Progenitor cell of endocrine pancreas (in vitro differentiated cells): Measurements from ENCODE around the gene GTPBP4. TPM values are rescaled to one million over a fixed set of nuclear protein-coding genes. Genes with fewer than 3 reads are reported as not detected.
A peak's percentile ranks its signal among the peaks of the same experiment; 100 is the strongest.

Experiments
- DNase-seq: peaks from one replicate; pipeline ENCODE4 v3.0.0; 2021; ENCODE audit warnings: low spot score; ENCODE audit not compliant: unreplicated experiment
- H3K27ac Mint-ChIP-seq: 2 replicates; pipeline ENCODE4 v1.8.0; 2021; ENCODE audit warnings: mild to moderate bottlenecking, moderate library complexity, mixed read lengths
- H3K27me3 Mint-ChIP-seq: 2 replicates; pipeline ENCODE4 v1.8.0; 2021; ENCODE audit warnings: mixed read lengths
- H3K36me3 Mint-ChIP-seq: 2 replicates; pipeline ENCODE4 v1.8.0; 2022; ENCODE audit warnings: mixed read lengths; ENCODE audit not compliant: insufficient read depth
- H3K4me1 Mint-ChIP-seq: 2 replicates; pipeline ENCODE4 v1.8.0; 2021; ENCODE audit warnings: low read depth, mixed read lengths
- H3K4me3 Mint-ChIP-seq: 2 replicates; pipeline ENCODE4 v1.8.0; 2021; ENCODE audit warnings: low read depth, mild to moderate bottlenecking, moderate library complexity, mixed read lengths
- H3K9me3 Mint-ChIP-seq: 2 replicates; pipeline ENCODE4 v1.8.0; 2021; ENCODE audit warnings: low read depth, mixed read lengths
- CTCF ChIP-seq: fragments of 200-600 bp; sonication (generic); IDR thresholded peaks from one replicate; pipeline ENCODE4 v1.5.0; 2021; ENCODE audit warnings: antibody characterized with exemption, mild to moderate bottlenecking; ENCODE audit not compliant: unreplicated experiment
- total RNA-seq: library from RNA; stranded (reverse); gene quantifications from 2 replicates; pipeline ENCODE4 v1.2.1, GENCODE V29; 2021

Gene GTPBP4
- total RNA-seq, 1 donor from 2014 or later, result 53.2 TPM

- TF ChIP-seq CTCF, result no peak
- H3K9me3 Mint-ChIP-seq, result no peaks in the 10 kb centered on the region
- no peak for DNase-seq
- peak overlapping the region; percentile 15 for H3K4me3 Mint-ChIP-seq
- H3K27ac Mint-ChIP-seq, result peak overlapping the region; percentile 93
- peaks cover 6% of the 10 kb centered on the region for H3K27me3 Mint-ChIP-seq
- H3K4me1 Mint-ChIP-seq, result peaks cover 60% of the 10 kb centered on the region
- peaks cover 2% of the 10 kb centered on the region for H3K36me3 Mint-ChIP-seq
These were observed 17.7 kb upstream of the GTPBP4 start for GRCh38 chr10:970311-971149.

- H3K27ac Mint-ChIP-seq, result peak overlapping the region; percentile 93
- peaks cover 6% of the 10 kb centered on the region for H3K27me3 Mint-ChIP-seq
- no peak for TF ChIP-seq CTCF
- H3K4me1 Mint-ChIP-seq, result peaks cover 60% of the 10 kb centered on the region
- H3K9me3 Mint-ChIP-seq, result no peaks in the 10 kb centered on the region
- peaks cover 4% of the 10 kb centered on the region for H3K36me3 Mint-ChIP-seq
- DNase-seq, result no peak
- H3K4me3 Mint-ChIP-seq, result peak overlapping the region; percentile 12
These were observed 17.1 kb upstream of the GTPBP4 start for GRCh38 chr10:971150-971542.

GRCh38 chr10:971613-972012 lies 16.6 kb upstream of the GTPBP4 start:
- H3K4me3 Mint-ChIP-seq, result peak overlapping the region; percentile 12
- peaks cover 6% of the 10 kb centered on the region for H3K27me3 Mint-ChIP-seq
- H3K9me3 Mint-ChIP-seq, result peaks cover under 1% of the 10 kb centered on the region
- no peak for DNase-seq
- peaks cover 6% of the 10 kb centered on the region for H3K36me3 Mint-ChIP-seq
- no peak for TF ChIP-seq CTCF
- H3K4me1 Mint-ChIP-seq, result peaks cover 60% of the 10 kb centered on the region
- peak overlapping the region; percentile 93 for H3K27ac Mint-ChIP-seq

GRCh38 chr10:972763-973162 lies 15.5 kb upstream of the GTPBP4 start:
- Mint-ChIP-seq H3K36me3 (peaks cover 9% of the 10 kb centered on the region), H3K4me1 (peaks cover 60% of the 10 kb centered on the region), H3K27me3 (peaks cover 6% of the 10 kb centered on the region), H3K9me3 (peaks cover 3% of the 10 kb centered on the region), H3K4me3 (no peak overlapping the region), H3K27ac (peak overlapping the region; percentile 84)
- DNase-seq, result no peak
- TF ChIP-seq CTCF, result no peak

- peak overlapping the region; percentile 98 for H3K27ac Mint-ChIP-seq
- no peak for DNase-seq
- H3K27me3 Mint-ChIP-seq, result no peaks in the 10 kb centered on the region
- peaks cover 52% of the 10 kb centered on the region for H3K4me1 Mint-ChIP-seq
- H3K9me3 Mint-ChIP-seq, result peaks cover 14% of the 10 kb centered on the region
- TF ChIP-seq CTCF, result no peak
- peaks cover 17% of the 10 kb centered on the region for H3K36me3 Mint-ChIP-seq
- no peak overlapping the region for H3K4me3 Mint-ChIP-seq
These were observed 14.0 kb upstream of the GTPBP4 start for GRCh38 chr10:974038-974784.
